A549 (cell line): ENCODE measurements around the gene DPYSL3. TPM values are rescaled to one million over a fixed set of nuclear protein-coding genes. Genes with fewer than 3 reads are reported as not detected.

Experiments
- ATAC-seq, 2 experiments: fragments of 200-7000 bp in 1 of 2; fragments of >200 bp in 1 of 2; cut with Nextera tagmentation in 1 of 2; cut with Tn5 transposase in 1 of 2; 3 replicates each; pipeline versions ENCODE4 v1.8.0 to v1.9.1; 2018 to 2020; ENCODE audit warnings: mild to moderate bottlenecking in 1 of 2, moderate library complexity in 1 of 2
- CTCF ChIA-PET: fragments of 300-600 bp; sonication (Branson Sonifier 250); formaldehyde crosslinking; extraction: SDS; loops from one replicate; lab custom pipeline; 2021; ENCODE audit warnings: antibody characterized with exemption, inconsistent platforms; lab: Yijun Ruan, JAX
- POLR2A ChIA-PET: fragments of 350-600 bp; formaldehyde crosslinking; extraction: SDS; loops from one replicate; lab custom pipeline; 2021; ENCODE audit warnings: antibody characterized with exemption, inconsistent platforms; lab: Yijun Ruan, JAX
- DNase-seq, 2 experiments: peaks; one replicate each; pipeline versions ENCODE4 v3.0.0 to v3.0.0-alpha.2; 2011 to 2016; ENCODE audit warnings: low read depth in 1 of 2, low spot score in 1 of 2
- FAIRE-seq: peaks from 2 replicates; lab custom pipeline; 2011; peaks lifted over from hg19 to GRCh38; lab: Jason Lieb, UNC
- H3K27ac ChIP-seq, 2 experiments: fragments of >200 bp; sonication (Bioruptor Twin); formaldehyde crosslinking; 3 replicates each; pipeline ENCODE4 v1.5.1; 2016 to 2017
- H3K4me1 ChIP-seq: fragments of >200 bp; sonication (Bioruptor Twin); formaldehyde crosslinking; 3 replicates; pipeline ENCODE4 v1.6.1; 2016
- H3K4me2 ChIP-seq: fragments of >200 bp; sonication (Bioruptor Twin); formaldehyde crosslinking; 3 replicates; pipeline ENCODE4 v1.6.1; 2016
- H3K4me3 ChIP-seq: fragments of >200 bp; sonication (Bioruptor Twin); formaldehyde crosslinking; 3 replicates; pipeline ENCODE4 v1.5.1; 2016
- H3K9me3 ChIP-seq: fragments of >200 bp; sonication (Bioruptor Twin); formaldehyde crosslinking; 3 replicates; pipeline ENCODE4 v1.6.1; 2016
- CEBPB ChIP-seq, 2 experiments: fragments of >200 bp in 1 of 2; sonication (Bioruptor Twin) in 1 of 2; formaldehyde crosslinking in 1 of 2; IDR thresholded peaks; 2 replicates each; pipeline ENCODE4 v1.6.1; 2012 to 2016
- EHMT2 ChIP-seq: fragments of 200-600 bp; sonication (generic); IDR thresholded peaks from 2 replicates; pipeline ENCODE4 v1.6.1; 2016; ENCODE audit warnings: antibody characterized with exemption, low read depth, mild to moderate bottlenecking, moderate library complexity
- HEYL ChIP-seq: fragments of 250-450 bp; sonication (Bioruptor Pico); IDR thresholded peaks from 2 replicates; pipeline ENCODE4 v1.8.0; 2021; ENCODE audit warnings: mild to moderate bottlenecking, moderate library complexity
- HMGXB4 ChIP-seq: fragments of 250-450 bp; sonication (Bioruptor Pico); IDR thresholded peaks from 2 replicates; pipeline ENCODE4 v1.5.0; 2021; ENCODE audit warnings: mild to moderate bottlenecking, moderate library complexity, borderline replicate concordance
- HOXB13 ChIP-seq: fragments of 250-450 bp; sonication (Bioruptor Pico); IDR thresholded peaks from 2 replicates; pipeline ENCODE4 v1.5.0; 2020; ENCODE audit warnings: low read depth, mild to moderate bottlenecking, moderate library complexity
- KDM1A ChIP-seq: fragments of 200-600 bp; sonication (generic); IDR thresholded peaks from 2 replicates; pipeline ENCODE4 v1.6.1; 2016; ENCODE audit warnings: low read depth, mild to moderate bottlenecking
- KDM5A ChIP-seq: fragments of 200-600 bp; sonication (generic); IDR thresholded peaks from 2 replicates; pipeline ENCODE4 v1.6.1; 2016; ENCODE audit warnings: antibody characterized with exemption, mild to moderate bottlenecking
- MAFK ChIP-seq: fragments of 450-650 bp; IDR thresholded peaks from 2 replicates; pipeline ENCODE4 v1.6.1; 2014; ENCODE audit not compliant: partially characterized antibody
- PBX3 ChIP-seq: IDR thresholded peaks from 2 replicates; pipeline ENCODE4 v1.6.1; 2012
- RFX5 ChIP-seq: fragments of 450-650 bp; IDR thresholded peaks from 2 replicates; pipeline ENCODE4 v1.7.1; 2014; ENCODE audit warnings: antibody characterized with exemption, mild to moderate bottlenecking, moderate library complexity
- RNF2 ChIP-seq: fragments of 200-600 bp; sonication (generic); IDR thresholded peaks from 2 replicates; pipeline ENCODE4 v1.6.1; 2016; ENCODE audit warnings: low read depth, mild to moderate bottlenecking, antibody characterized with exemption, moderate library complexity, borderline replicate concordance
- SMC3 ChIP-seq: fragments of >200 bp; sonication (Bioruptor Twin); formaldehyde crosslinking; IDR thresholded peaks from 3 replicates; pipeline ENCODE4 v1.6.1; 2018; ENCODE audit warnings: inconsistent platforms
- ZFP36 ChIP-seq: fragments of 450-650 bp; IDR thresholded peaks from 2 replicates; pipeline ENCODE4 v1.6.1; 2014; ENCODE audit warnings: borderline replicate concordance; ENCODE audit not compliant: partially characterized antibody
- ZNF302 ChIP-seq: fragments of 250-450 bp; sonication (Bioruptor Pico); IDR thresholded peaks from 2 replicates; pipeline ENCODE4 v1.9.0; 2021; ENCODE audit warnings: inconsistent platforms, mild to moderate bottlenecking, moderate library complexity
- WGBS: methylation state at CpG from one replicate; pipeline ENCODE4 v1.1.6; 2017; ENCODE audit errors: missing lambda C conversion rate; 5-methylcytosine and 5-hydroxymethylcytosine counted together
- polyA plus RNA-seq, 4 experiments: library from polyadenylated mRNA; depleted of rRNA in 3 of 4; stranded (reverse); fragments of >200 nt; fragmentation: RNase III in 1 of 4; extraction: RNeasy Plus Mini Kit Qiagen cat#74134 plus additional on column Dnase treatment in 1 of 4; gene quantifications; 2 replicates in 3 of 4; 3 replicates in 1 of 4; pipeline ENCODE4 v1.2.3, GENCODE V29; 2011 to 2017
- TF ChIP-seq, protein P1 (sequence below): fragments of 200-600 bp; sonication (generic); IDR thresholded peaks from 2 replicates; pipeline ENCODE4 v1.6.1; 2016; ENCODE audit warnings: antibody characterized with exemption, mild to moderate bottlenecking, moderate library complexity
- TF ChIP-seq, protein P2 (sequence below): fragments of >200 bp; sonication (Bioruptor Twin); formaldehyde crosslinking; IDR thresholded peaks from 2 replicates; pipeline ENCODE4 v1.6.1; 2016

Gene DPYSL3
- polyA plus RNA-seq, 2 of the 4 experiments (the other 2 are of a cell fraction) = 16.5 to 22.3 TPM

DNA sequence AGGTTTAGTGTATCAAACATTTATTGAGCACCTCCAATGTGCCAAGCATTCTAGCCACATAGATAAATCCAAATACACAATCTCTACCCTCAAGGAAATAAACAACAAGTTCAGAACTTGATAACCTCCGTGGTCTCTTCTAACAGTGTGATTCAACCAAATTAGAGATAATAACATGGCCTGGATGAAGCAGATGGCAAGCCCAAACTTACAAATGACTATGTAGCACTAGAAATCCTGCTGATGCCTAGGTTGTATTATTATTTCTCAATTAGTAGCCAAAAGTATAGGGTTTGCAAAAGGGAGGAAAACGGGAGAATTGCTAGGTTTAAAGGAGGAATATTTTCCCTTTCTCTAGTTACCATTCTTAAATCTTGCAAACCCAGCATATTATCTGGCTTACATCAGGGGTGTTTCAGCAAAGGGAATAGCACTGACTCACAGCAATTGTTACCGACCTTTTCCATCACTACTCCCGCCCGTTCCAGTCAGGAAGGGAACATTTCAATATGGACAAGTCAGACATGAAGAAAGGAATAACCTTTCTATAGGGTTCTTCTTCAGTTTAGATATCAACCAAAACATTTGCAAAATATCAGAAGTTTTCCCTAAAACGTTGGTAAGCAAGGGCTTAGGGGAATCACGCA is 2.3 kb downstream of the DPYSL3 start (continued):
- no peak for TF ChIP-seq HMGXB4 (CRISPR knock-in tag)
- no peak for TF ChIP-seq CEBPB (IDR thresholded peaks at IDR 0.05)
- TF ChIP-seq ZFP36 = no peak
- TF ChIP-seq EHMT2 = no peak

GRCh38 chr5:147504535-147504934 is 5.3 kb downstream of the DPYSL3 start:
- POLR2A ChIA-PET = no interaction called here
- WGBS = 48% methylated on average over 1 of the region's 1 CpG
- no peak for FAIRE-seq
- DNase-seq = no peak
- H3K4me1 ChIP-seq = no peaks in the 10 kb centered on the region
- TF ChIP-seq, protein P1, sequence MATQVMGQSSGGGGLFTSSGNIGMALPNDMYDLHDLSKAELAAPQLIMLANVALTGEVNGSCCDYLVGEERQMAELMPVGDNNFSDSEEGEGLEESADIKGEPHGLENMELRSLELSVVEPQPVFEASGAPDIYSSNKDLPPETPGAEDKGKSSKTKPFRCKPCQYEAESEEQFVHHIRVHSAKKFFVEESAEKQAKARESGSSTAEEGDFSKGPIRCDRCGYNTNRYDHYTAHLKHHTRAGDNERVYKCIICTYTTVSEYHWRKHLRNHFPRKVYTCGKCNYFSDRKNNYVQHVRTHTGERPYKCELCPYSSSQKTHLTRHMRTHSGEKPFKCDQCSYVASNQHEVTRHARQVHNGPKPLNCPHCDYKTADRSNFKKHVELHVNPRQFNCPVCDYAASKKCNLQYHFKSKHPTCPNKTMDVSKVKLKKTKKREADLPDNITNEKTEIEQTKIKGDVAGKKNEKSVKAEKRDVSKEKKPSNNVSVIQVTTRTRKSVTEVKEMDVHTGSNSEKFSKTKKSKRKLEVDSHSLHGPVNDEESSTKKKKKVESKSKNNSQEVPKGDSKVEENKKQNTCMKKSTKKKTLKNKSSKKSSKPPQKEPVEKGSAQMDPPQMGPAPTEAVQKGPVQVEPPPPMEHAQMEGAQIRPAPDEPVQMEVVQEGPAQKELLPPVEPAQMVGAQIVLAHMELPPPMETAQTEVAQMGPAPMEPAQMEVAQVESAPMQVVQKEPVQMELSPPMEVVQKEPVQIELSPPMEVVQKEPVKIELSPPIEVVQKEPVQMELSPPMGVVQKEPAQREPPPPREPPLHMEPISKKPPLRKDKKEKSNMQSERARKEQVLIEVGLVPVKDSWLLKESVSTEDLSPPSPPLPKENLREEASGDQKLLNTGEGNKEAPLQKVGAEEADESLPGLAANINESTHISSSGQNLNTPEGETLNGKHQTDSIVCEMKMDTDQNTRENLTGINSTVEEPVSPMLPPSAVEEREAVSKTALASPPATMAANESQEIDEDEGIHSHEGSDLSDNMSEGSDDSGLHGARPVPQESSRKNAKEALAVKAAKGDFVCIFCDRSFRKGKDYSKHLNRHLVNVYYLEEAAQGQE = no peak
- no peak for TF ChIP-seq ZNF302 (CRISPR knock-in tag)
- TF ChIP-seq, all 56 proteins: peak for 0
- Histone ChIP-seq H3K4me3 (no peak overlapping the region), H3K4me2 (no peak overlapping the region), H3K27ac (no peak overlapping the region), H3K9me3 (no peaks in the 10 kb centered on the region)
- CTCF ChIA-PET = interaction anchor here (0.5 to 1.4 kb wide), 3 partner anchors 15 to 71 kb away, joined by 3 to 5 read pairs (median 4); no protein-coding TSS in a partner anchor
- no peak for ATAC-seq

- WGBS = 59% methylated on average over 3 of the region's 3 CpGs
- no peaks in the 10 kb centered on the region for H3K9me3 ChIP-seq
- H3K4me3 ChIP-seq = no peak overlapping the region
- no peak for FAIRE-seq
- TF ChIP-seq RFX5 (no peak), PBX3 (no peak), MAFK (no peak), RNF2 (no peak), KDM5A (no peak), SMC3 (no peak), KDM1A (no peak), EHMT2 (no peak), HEYL (CRISPR knock-in tag) (no peak), ZNF302 (CRISPR knock-in tag) (no peak), HOXB13 (CRISPR knock-in tag) (no peak)
- TF ChIP-seq, protein P2, sequence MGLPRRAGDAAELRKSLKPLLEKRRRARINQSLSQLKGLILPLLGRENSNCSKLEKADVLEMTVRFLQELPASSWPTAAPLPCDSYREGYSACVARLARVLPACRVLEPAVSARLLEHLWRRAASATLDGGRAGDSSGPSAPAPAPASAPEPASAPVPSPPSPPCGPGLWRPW = no peak
- H3K4me1 ChIP-seq = no peaks in the 10 kb centered on the region
- ChIA-PET POLR2A (no interaction called here), CTCF (interaction anchor here (0.7 to 1.4 kb wide), 2 partner anchors 53 to 72 kb away, joined by 3 to 4 read pairs; no protein-coding TSS in a partner anchor)
- DNase-seq = no peak
- ATAC-seq = no peak
- H3K4me2 ChIP-seq = no peak overlapping the region
- no peak overlapping the region for H3K27ac ChIP-seq
These were observed 5.9 kb downstream of the DPYSL3 start for GRCh38 chr5:147504011-147504410.
